Activated CD4-positive, alpha-beta T cell treated with anti-CD3 and anti-CD28 coated beads for 36 hours (primary cell): Measurements from ENCODE around the gene EPHX1. TPM values are rescaled to one million over a fixed set of nuclear protein-coding genes. Genes with fewer than 3 reads are reported as not detected.

Experiments used
- ATAC-seq: fragments of 200-7000 bp; cut with Tn5 transposase; one replicate; pipeline ENCODE4 v1.10.0; 2021; ENCODE audit warnings: mild to moderate bottlenecking, moderate library complexity
- CTCF ChIA-PET: fragments of 350-600 bp; sonication (Branson Sonifier 250); formaldehyde crosslinking; loops from one replicate; lab custom pipeline; 2021; ENCODE audit warnings: antibody characterized with exemption; lab: Charles Lee
- POLR2A ChIA-PET: fragments of 350-600 bp; sonication (Branson Sonifier 250); formaldehyde crosslinking; loops from one replicate; lab custom pipeline; 2021; ENCODE audit warnings: antibody characterized with exemption, inconsistent platforms; lab: Charles Lee
- DNase-seq: peaks from one replicate; pipeline ENCODE4 v3.0.0-alpha.2; 2020
- H3K27ac Mint-ChIP-seq: one replicate; pipeline ENCODE4 v1.8.0; 2021; ENCODE audit warnings: mixed read lengths
- H3K27me3 Mint-ChIP-seq: one replicate; pipeline ENCODE4 v1.8.0; 2021; ENCODE audit warnings: mixed read lengths
- H3K36me3 Mint-ChIP-seq: one replicate; pipeline ENCODE4 v1.8.0; 2021; ENCODE audit warnings: low read depth, mixed read lengths
- H3K4me1 Mint-ChIP-seq: one replicate; pipeline ENCODE4 v1.8.0; 2021; ENCODE audit warnings: mixed read lengths
- H3K4me3 Mint-ChIP-seq: one replicate; pipeline ENCODE4 v1.8.0; 2021; ENCODE audit warnings: mild to moderate bottlenecking, moderate library complexity, mixed read lengths
- H3K9me3 Mint-ChIP-seq: one replicate; pipeline ENCODE4 v1.8.0; 2021; ENCODE audit warnings: low read depth, mixed read lengths
- intact Hi-C, 2 experiments: fragments of 100-400 bp; cut with DNase I in 1 of 2; cut with micrococcal nuclease in 1 of 2; formaldehyde crosslinking; loops; one replicate each; pipeline versions ENCODE4 v1.14.2 to v1.15.1; 2022 to 2024; cut with DNase I, micrococcal nuclease
- total RNA-seq, 2 experiments: library from RNA; stranded (reverse); gene quantifications; one replicate each; pipeline ENCODE4 v1.2.3, GENCODE V29; 2021

The EPHX1 gene
- total RNA-seq, 2 experiments from 2014 or later = 2.5 to 2.6 TPM

- Mint-ChIP-seq H3K9me3 (no peaks in the 10 kb centered on the region), H3K4me3 (no peak overlapping the region), H3K27me3 (no peaks in the 10 kb centered on the region), H3K4me1 (peaks cover 47% of the 10 kb centered on the region), H3K36me3 (peaks cover 49% of the 10 kb centered on the region), H3K27ac (peak overlapping the region; percentile 64)
- DNase-seq = no peak
- intact Hi-C loops = no loop called here
- CTCF ChIA-PET = interaction anchor here (0.7 to 0.9 kb wide), 3 partner anchors 24 to 52 kb away, joined by 3 to 5 read pairs (median 3); no protein-coding TSS in a partner anchor
- ATAC-seq = no peak
- POLR2A ChIA-PET = no interaction called here
Measured at GRCh38 chr1:225852413-225853124, 42.6 kb downstream of the EPHX1 start.

DNA sequence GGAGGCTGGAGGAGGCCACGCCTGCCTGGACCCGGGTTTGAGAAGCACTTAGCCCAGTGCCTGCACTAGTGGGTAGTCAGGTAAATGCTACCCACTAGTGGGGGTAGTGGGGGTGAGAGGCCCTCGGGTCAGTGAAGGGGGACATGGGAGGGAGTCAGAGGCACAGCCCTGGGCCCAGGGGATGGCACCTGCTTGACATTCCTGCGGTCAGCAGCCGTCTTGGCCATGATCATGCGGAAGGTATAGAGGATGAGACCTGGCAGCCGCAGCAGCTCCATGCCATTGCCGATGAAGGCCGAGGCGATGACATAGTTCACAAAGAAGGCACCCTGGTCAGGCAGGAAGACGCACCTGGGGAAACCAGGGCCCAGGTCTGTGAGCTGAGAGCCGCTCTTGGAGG, 43.5 kb downstream of the EPHX1 start:
- no peak overlapping the region for H3K27ac Mint-ChIP-seq
- no peak for DNase-seq
- H3K36me3 Mint-ChIP-seq = peaks cover 50% of the 10 kb centered on the region
- H3K27me3 Mint-ChIP-seq = no peaks in the 10 kb centered on the region
- intact Hi-C loops = no loop called here
- H3K9me3 Mint-ChIP-seq = no peaks in the 10 kb centered on the region
- no peak for ATAC-seq
- ChIA-PET POLR2A (no interaction called here), CTCF (no interaction called here)
- H3K4me3 Mint-ChIP-seq = no peak overlapping the region
- H3K4me1 Mint-ChIP-seq = peaks cover 41% of the 10 kb centered on the region

GRCh38 chr1:225855503-225856300, 45.8 kb downstream of the EPHX1 start:
- ChIA-PET POLR2A (interaction anchor here (0.8 to 1.2 kb wide), 2 partner anchors 11 to 26 kb away, joined by 3 read pairs; partner anchors contain the start of gene TMEM63A), CTCF (interaction anchor here (0.6 to 1.2 kb wide), 4 partner anchors 56 to 467 kb away, joined by 3 to 4 read pairs (median 3); no protein-coding TSS in a partner anchor)
- ATAC-seq (no peak), DNase-seq (no peak)
- H3K9me3 Mint-ChIP-seq = no peaks in the 10 kb centered on the region
- peaks cover 21% of the 10 kb centered on the region for H3K4me1 Mint-ChIP-seq
- no peaks in the 10 kb centered on the region for H3K27me3 Mint-ChIP-seq
- H3K36me3 Mint-ChIP-seq = peaks cover 43% of the 10 kb centered on the region
- H3K4me3 Mint-ChIP-seq = no peak overlapping the region
- intact Hi-C loops = no loop called here
- H3K27ac Mint-ChIP-seq = peak overlapping the region; percentile 71

- no peak for DNase-seq
- Mint-ChIP-seq H3K27me3 (no peaks in the 10 kb centered on the region), H3K4me3 (no peak overlapping the region), H3K9me3 (no peaks in the 10 kb centered on the region), H3K36me3 (peaks cover 46% of the 10 kb centered on the region), H3K4me1 (peaks cover 10% of the 10 kb centered on the region), H3K27ac (no peak overlapping the region)
- ChIA-PET CTCF (interaction anchor here (0.7 to 1.0 kb wide), 2 partner anchors 13 to 127 kb away, joined by 3 read pairs; no protein-coding TSS in a partner anchor), POLR2A (interaction anchor here (0.6 to 1.2 kb wide), 2 partner anchors 25 to 251 kb away, joined by 3 read pairs; partner anchors contain the start of gene TMEM63A)
- intact Hi-C loops = no loop called here
- ATAC-seq = no peak
Measured at GRCh38 chr1:225857256-225857655, 47.3 kb downstream of the EPHX1 start.

GRCh38 chr1:225859151-225859550, 49.2 kb downstream of the EPHX1 start:
- H3K27ac Mint-ChIP-seq = no peak overlapping the region
- ChIA-PET CTCF (interaction anchor here (1.3 kb wide), 1 partner anchor 104 kb away, joined by 3 read pairs; no protein-coding TSS in a partner anchor), POLR2A (no interaction called here)
- H3K4me1 Mint-ChIP-seq = peaks cover 9% of the 10 kb centered on the region
- no peak for DNase-seq
- no peak overlapping the region for H3K4me3 Mint-ChIP-seq
- intact Hi-C loops = no loop called here
- H3K27me3 Mint-ChIP-seq = no peaks in the 10 kb centered on the region
- no peaks in the 10 kb centered on the region for H3K9me3 Mint-ChIP-seq
- H3K36me3 Mint-ChIP-seq = peaks cover 41% of the 10 kb centered on the region
- ATAC-seq = no peak

GRCh38 chr1:225860107-225860506, 50.2 kb downstream of the EPHX1 start:
- Mint-ChIP-seq H3K9me3 (no peaks in the 10 kb centered on the region), H3K4me1 (peaks cover 17% of the 10 kb centered on the region), H3K4me3 (no peak overlapping the region), H3K27me3 (no peaks in the 10 kb centered on the region), H3K36me3 (peaks cover 38% of the 10 kb centered on the region), H3K27ac (no peak overlapping the region)
- POLR2A ChIA-PET = no interaction called here
- ATAC-seq = no peak
- DNase-seq = no peak
- intact Hi-C loops = no loop called here
- CTCF ChIA-PET = interaction anchor here (0.8 to 1.3 kb wide), 2 partner anchors 103 to 116 kb away, joined by 3 read pairs; no protein-coding TSS in a partner anchor

DNA sequence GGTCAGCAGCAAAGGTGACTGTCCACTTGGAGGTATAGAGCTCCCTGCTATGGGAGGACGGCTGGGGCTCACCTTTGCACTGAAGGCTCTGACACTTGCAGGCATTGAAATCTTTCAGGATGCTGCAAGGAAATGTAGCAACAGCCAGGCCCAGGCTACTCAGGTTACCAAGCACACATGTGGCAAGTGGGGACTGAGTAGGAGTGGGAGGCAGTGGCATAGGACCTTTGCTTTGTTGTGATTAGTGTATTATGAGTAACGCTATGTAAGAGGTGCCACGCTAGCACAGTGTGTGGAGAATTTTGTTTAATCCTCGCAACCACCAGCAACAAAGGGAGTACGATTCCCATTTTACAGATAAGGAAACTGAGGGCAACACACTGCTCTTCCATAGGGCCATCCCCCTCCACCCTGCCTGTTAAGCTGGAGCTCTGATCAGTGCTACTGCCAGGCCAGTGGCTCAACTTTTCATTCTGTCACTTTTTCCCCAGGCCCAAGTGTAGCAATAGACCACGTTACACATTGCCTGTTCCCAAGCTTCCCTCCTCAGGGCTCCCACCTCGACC, 51.0 kb downstream of the EPHX1 start:
- ChIA-PET POLR2A (interaction anchor here (0.7 kb wide), 2 partner anchors 107 to 137 kb away, joined by 3 to 4 read pairs; no protein-coding TSS in a partner anchor), CTCF (interaction anchor here (0.6 kb wide), 1 partner anchor 61 kb away, joined by 3 read pairs; no protein-coding TSS in a partner anchor)
- Mint-ChIP-seq H3K36me3 (peaks cover 41% of the 10 kb centered on the region), H3K4me1 (peaks cover 21% of the 10 kb centered on the region), H3K4me3 (no peak overlapping the region), H3K9me3 (no peaks in the 10 kb centered on the region), H3K27ac (no peak overlapping the region), H3K27me3 (no peaks in the 10 kb centered on the region)
- DNase-seq = no peak
- ATAC-seq = no peak
- intact Hi-C loops = no loop called here

- H3K27ac Mint-ChIP-seq = no peak overlapping the region
- intact Hi-C loops = no loop called here
- DNase-seq = no peak
- no peak for ATAC-seq
- no peak overlapping the region for H3K4me3 Mint-ChIP-seq
- CTCF ChIA-PET = interaction anchor here (0.9 kb wide), 1 partner anchor 76 kb away, joined by 3 read pairs; no protein-coding TSS in a partner anchor
- H3K9me3 Mint-ChIP-seq = no peaks in the 10 kb centered on the region
- POLR2A ChIA-PET = interaction anchor here (0.7 kb wide), 1 partner anchor 108 kb away, joined by 3 read pairs; no protein-coding TSS in a partner anchor
- H3K27me3 Mint-ChIP-seq = no peaks in the 10 kb centered on the region
- H3K36me3 Mint-ChIP-seq = peaks cover 46% of the 10 kb centered on the region
- peaks cover 32% of the 10 kb centered on the region for H3K4me1 Mint-ChIP-seq
Measured at GRCh38 chr1:225861834-225862580, 52.1 kb downstream of the EPHX1 start.

DNA sequence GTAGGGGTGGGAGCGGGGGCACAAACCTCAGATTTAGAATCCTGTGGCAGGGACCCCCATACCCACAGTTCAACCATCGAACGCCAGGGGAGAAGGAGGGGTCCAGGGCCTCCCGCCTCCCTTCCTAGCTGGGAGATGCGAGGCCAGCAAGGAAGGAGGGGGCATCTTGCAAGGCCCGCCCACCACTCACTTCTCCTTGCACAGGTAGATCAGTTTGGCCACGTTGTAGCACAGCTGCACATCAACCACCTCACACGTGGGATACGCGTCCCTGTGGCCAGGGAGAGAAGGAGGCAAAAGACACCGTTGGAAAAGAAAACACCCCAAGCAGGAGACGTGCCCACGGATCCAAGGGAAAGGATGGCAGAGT, 52.6 kb downstream of the EPHX1 start:
- POLR2A ChIA-PET = no interaction called here
- Mint-ChIP-seq H3K36me3 (peaks cover 50% of the 10 kb centered on the region), H3K9me3 (no peaks in the 10 kb centered on the region), H3K27ac (no peak overlapping the region), H3K4me3 (no peak overlapping the region), H3K4me1 (peaks cover 37% of the 10 kb centered on the region), H3K27me3 (no peaks in the 10 kb centered on the region)
- intact Hi-C loops = no loop called here
- DNase-seq (no peak), ATAC-seq (no peak)
- CTCF ChIA-PET = interaction anchor here (0.6 kb wide), 1 partner anchor 20 kb away, joined by 3 read pairs; no protein-coding TSS in a partner anchor

DNA sequence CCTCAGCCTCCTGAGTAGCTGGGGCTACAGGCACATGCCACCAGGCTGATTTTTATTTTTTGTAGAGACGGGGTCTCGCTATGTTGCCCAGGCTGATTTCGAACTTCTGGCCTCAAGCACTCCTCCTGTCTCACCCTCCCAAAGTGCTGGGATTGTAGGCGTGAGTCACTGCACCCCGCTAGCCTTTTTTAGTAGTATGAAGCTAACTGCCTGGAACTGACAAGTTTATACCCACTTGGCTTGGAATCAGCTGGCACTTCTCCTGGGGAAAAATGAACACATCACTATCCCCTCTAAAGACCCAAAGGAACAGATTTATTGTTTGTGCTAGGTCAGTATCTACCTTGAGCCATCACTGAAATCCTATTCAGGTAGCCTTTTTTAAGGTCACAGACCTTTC, 53.2 kb downstream of the EPHX1 start:
- ChIA-PET POLR2A (no interaction called here), CTCF (interaction anchor here (0.6 kb wide), 1 partner anchor 21 kb away, joined by 3 read pairs; no protein-coding TSS in a partner anchor)
- Mint-ChIP-seq H3K27me3 (no peaks in the 10 kb centered on the region), H3K27ac (no peak overlapping the region), H3K9me3 (no peaks in the 10 kb centered on the region), H3K4me1 (peaks cover 42% of the 10 kb centered on the region), H3K4me3 (no peak overlapping the region), H3K36me3 (peaks cover 54% of the 10 kb centered on the region)
- no peak for ATAC-seq
- intact Hi-C loops = no loop called here
- DNase-seq = no peak
